Measurements from ENCODE around the gene CLK4. TPM values are rescaled to one million over a fixed set of nuclear protein-coding genes. Genes with fewer than 3 reads are reported as not detected.
A peak's percentile ranks its signal among the peaks of the same experiment; 100 is the strongest.

The CLK4 gene
- total RNA-seq, 4 donors from 2014 or later: 11.4 to 36.7 (median 14.3) TPM

DNA sequence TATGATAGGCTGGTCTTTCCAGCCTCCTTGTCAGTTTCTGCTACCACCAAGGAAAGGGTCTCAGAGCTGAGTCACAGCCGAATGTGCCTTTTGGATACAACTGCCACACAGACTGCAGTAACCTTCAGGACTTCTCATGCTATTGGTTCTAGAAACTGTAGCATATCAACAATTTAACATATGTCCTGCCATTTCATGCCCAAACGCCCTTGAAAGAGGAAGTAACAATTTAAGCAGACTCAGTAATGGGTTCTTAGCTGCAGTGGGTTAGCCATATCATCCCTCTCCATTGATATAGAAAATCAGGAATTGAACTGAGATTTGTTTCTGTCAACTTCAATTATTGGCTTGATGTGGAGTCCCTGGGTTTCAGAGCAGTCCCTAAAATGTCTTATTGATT is 4.1 kb upstream of the CLK4 start:
- DNase-seq (no peak), ATAC-seq (no peak)
- Histone ChIP-seq H3K27me3 (no peaks in the 10 kb centered on the region), H3K36me3 (no peaks in the 10 kb centered on the region), H3K9me3 (no peaks in the 10 kb centered on the region), H3K4me1 (peaks cover 0 to 5% of the 10 kb centered on the region in 2 donors), H3K4me3 (no peak overlapping the region), H3K27ac (no peak overlapping the region)
- in situ Hi-C loops (cut with MboI; ENCODE audit: low sequenced_read_pairs in 4 of 4): no loop called here
- intact Hi-C loops (cut with DNase I; ENCODE audit: low total_unique reads): no loop called here
- TF ChIP-seq CTCF (IDR thresholded peaks at IDR 0.05 in 4 of 5, conservative IDR thresholded peaks at IDR 0.05 in 1 of 5): no peak
- no peak for TF ChIP-seq POLR2A (IDR thresholded peaks at IDR 0.05)

GRCh38 chr5:178630475-178630930 is 3.7 kb upstream of the CLK4 start:
- TF ChIP-seq POLR2A (IDR thresholded peaks at IDR 0.05) (no peak), CTCF (IDR thresholded peaks at IDR 0.05 in 4 of 5, conservative IDR thresholded peaks at IDR 0.05 in 1 of 5) (no peak)
- H3K4me1 ChIP-seq: peaks cover 0 to 5% of the 10 kb centered on the region in 2 donors
- no peaks in the 10 kb centered on the region for H3K27me3 ChIP-seq
- intact Hi-C loops (cut with DNase I; ENCODE audit: low total_unique reads): no loop called here
- in situ Hi-C loops (cut with MboI; ENCODE audit: low sequenced_read_pairs in 4 of 4): no loop called here
- no peak for ATAC-seq
- no peaks in the 10 kb centered on the region for H3K36me3 ChIP-seq
- H3K9me3 ChIP-seq: no peaks in the 10 kb centered on the region
- no peak overlapping the region for H3K27ac ChIP-seq
- no peak overlapping the region for H3K4me3 ChIP-seq
- no peak for DNase-seq

GRCh38 chr5:178627259-178627598 is 379 bp upstream of the CLK4 start:
- DNase-seq (no peak), ATAC-seq (peak in 1 of 2 donors; percentile 1)
- no peaks in the 10 kb centered on the region for H3K27me3 ChIP-seq
- H3K9me3 ChIP-seq: no peaks in the 10 kb centered on the region
- in situ Hi-C loops (cut with MboI; ENCODE audit: low sequenced_read_pairs in 4 of 4) (no loop called here), intact Hi-C loops (cut with DNase I; ENCODE audit: low total_unique reads) (loop anchor here (1.0 to 10.0 kb wide), 8 partner anchors 36 to 1448 kb away; partner anchors contain the start of genes PHYKPL, RNF130, ZNF354A and ZNF879)
- peak overlapping the region; percentile 75 to 98 (median 80) for H3K4me3 ChIP-seq
- peak overlapping the region; percentile 91 to 100 (median 96) for H3K27ac ChIP-seq
- H3K4me1 ChIP-seq: peaks cover 28 to 36% of the 10 kb centered on the region in 2 donors
- peaks cover 0 to 5% of the 10 kb centered on the region in 2 donors for H3K36me3 ChIP-seq
- TF ChIP-seq POLR2A (IDR thresholded peaks at IDR 0.05) (no peak), CTCF (IDR thresholded peaks at IDR 0.05 in 4 of 5, conservative IDR thresholded peaks at IDR 0.05 in 1 of 5) (no peak)

GRCh38 chr5:178625679-178626483 is 969 bp downstream of the CLK4 start:
- Histone ChIP-seq H3K9me3 (no peaks in the 10 kb centered on the region), H3K27me3 (no peaks in the 10 kb centered on the region), H3K27ac (peak overlapping the region; percentile 91 to 100 (median 96)), H3K4me3 (peak overlapping the region; percentile 75 to 98 (median 80)), H3K36me3 (peaks cover 0 to 19% of the 10 kb centered on the region in 2 donors), H3K4me1 (peaks cover 35 to 48% of the 10 kb centered on the region in 2 donors)
- ATAC-seq (peak; percentile 32 to 42), DNase-seq (peak; percentile 22 to 26)
- TF ChIP-seq POLR2A (IDR thresholded peaks at IDR 0.05): no peak
- no peak for TF ChIP-seq CTCF (IDR thresholded peaks at IDR 0.05 in 4 of 5, conservative IDR thresholded peaks at IDR 0.05 in 1 of 5)
- in situ Hi-C loops (cut with MboI; ENCODE audit: low sequenced_read_pairs in 4 of 4) (no loop called here), intact Hi-C loops (cut with DNase I; ENCODE audit: low total_unique reads) (loop anchor here (2.0 to 10.0 kb wide), 6 partner anchors 105 to 1449 kb away; partner anchors contain the start of genes PHYKPL, RNF130 and ZNF354A)

Measured in gastrocnemius medialis (tissue), 4 donors.